HTR-8/SVneo (cell line): ENCODE data around the gene WNK1.
A peak's percentile ranks its signal among the peaks of the same experiment; 100 is the strongest.

ENCODE experiments used
- DNase-seq: peaks from one replicate; pipeline ENCODE4 v3.0.0; 2011; ENCODE audit warnings: low spot score, mixed read lengths; ENCODE audit not compliant: insufficient read length
- FAIRE-seq: peaks from 2 replicates; lab custom pipeline; 2011; peaks lifted over from hg19 to GRCh38; lab: Jason Lieb, UNC

Gene WNK1

DNA sequence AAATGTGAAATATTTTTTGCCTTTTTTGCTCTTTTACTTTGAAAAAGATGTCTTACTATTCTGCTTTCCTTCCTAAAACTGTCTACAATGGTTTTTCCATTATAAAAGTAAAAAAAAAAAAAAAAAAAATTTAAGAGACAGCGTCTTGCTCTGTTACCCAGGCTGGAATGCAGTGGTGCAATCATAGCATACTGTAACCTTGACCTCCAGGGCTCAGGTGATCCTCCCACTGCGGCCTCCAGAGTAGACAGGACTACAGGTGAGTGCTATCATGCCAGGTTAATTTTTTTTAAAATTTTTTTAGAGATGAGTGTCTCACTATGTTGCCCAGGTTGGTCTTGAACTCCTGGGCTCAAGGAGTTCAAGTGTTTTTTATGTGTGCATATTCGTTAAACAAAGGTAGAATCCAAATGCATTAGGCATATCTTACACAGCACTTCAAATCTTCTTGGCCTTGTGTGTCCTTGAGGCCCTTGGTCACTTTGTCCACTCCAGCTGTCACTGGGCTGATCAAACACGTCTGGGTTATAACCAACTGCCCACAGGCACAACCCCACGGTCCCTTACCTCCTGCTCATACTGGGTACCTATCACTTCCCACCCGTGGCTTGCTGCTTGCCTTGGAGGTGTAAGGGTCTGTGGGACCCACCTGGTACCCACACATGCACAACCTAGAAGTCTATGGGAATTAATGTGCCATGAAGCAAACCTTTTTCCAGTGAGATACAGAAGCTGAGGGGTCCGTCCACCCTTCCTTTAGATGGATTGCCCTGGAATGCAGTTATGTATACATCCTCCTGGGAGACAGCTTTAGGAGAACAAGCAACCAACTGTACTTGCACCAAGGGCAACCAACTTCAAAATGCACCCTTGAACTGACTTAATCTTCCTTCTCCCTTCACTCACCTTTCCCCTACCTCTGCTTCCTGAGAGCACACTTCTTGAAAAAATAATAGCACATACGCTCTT lies 184.3 kb downstream of the WNK1 start:
- FAIRE-seq (no peak), DNase-seq (no peak)

DNA sequence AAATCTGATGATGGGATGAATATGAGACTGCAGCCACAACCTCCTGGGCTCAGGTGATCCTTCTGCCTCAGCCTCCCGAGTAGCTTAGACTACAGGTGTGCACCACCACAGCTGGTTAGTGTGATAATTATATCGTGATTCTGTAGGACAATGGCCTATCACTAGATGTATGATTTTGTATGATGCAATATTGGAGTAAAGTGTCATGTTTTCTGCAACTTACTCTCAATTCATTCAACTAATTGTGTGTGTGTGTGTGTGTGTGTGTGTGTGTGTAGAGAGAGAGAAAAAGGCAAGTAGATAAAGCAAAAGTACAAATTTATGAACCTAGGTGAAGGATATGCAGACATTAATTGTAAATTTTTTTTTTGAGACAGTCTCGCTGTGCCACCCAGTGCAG lies 186.4 kb downstream of the WNK1 start:
- DNase-seq (no peak), FAIRE-seq (no peak)

DNA sequence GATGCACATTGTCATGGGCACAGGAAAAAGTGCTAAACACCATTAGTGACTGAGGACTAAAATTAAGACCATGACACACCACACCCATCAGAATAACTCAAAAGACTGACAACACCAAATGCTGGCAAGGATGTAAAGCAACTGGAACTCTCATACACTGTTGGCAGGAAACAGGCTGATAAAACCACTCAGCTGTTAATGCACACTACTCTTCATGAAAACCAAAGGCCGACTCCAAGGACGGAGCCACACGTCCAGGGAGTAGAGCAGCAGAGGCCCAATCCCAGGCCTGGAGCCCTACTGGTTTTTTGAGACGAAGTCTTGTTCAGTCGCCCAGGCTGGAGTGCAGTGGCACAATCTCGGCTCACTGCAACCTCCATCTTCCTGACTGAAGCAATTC lies 190.7 kb downstream of the WNK1 start:
- DNase-seq, result no peak
- no peak for FAIRE-seq

DNA sequence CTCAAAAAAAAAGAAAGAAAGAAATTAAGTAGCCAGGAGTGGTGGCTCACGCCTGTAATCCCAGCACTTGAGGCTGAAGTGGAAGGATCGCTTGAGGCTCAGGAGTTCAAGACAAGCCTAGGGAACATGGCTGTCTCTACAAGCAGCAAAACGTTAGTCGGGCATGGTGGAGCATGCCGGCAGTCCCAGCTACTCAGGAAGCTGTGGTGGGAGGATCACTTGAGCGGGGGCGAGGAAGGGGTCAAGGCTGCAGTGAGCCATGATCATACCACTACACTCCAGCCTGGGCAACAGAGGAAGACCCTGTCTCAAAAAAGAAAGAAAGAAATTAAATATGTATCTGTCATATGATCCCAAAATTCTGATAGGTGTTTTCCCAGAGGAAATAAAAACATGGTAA lies 191.8 kb downstream of the WNK1 start:
- no peak for DNase-seq
- no peak for FAIRE-seq

DNA sequence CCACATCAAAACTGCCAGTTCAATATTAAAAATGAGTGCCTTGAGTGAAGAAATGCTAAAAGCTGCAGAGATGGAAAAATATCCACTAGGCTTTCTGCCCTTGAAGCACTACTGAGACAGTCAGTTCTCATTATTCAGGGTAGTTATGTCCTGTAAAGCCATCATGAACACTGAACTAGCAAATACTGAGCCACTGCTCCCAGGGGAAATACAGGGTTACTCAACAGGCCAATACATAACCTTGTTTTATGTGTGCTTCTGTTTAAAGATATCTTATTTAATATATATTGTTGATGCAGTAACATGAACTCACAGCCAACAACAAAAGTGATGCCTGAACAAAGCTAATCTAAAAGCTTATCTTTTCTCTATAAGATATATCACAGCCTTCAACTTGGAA lies 193.8 kb downstream of the WNK1 start:
- no peak for FAIRE-seq
- no peak for DNase-seq

DNA sequence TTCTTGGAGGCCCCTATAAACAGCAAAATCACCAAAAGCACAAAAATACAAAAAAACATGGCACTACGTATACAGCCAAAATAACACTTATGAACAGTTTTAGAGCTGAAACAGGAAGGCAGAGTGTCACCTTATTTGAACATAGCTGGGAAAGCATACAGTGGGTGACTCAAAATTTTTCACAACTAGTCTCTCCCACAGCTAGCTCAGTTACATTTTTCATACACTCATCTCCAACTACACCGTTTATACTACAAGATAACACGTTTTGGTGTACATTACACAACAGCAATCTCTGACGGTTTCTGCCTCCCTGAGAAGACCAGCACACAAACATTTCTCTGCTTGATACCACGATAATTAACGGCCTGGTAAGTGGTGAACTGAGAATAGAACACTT lies 194.3 kb downstream of the WNK1 start:
- no peak for FAIRE-seq
- no peak for DNase-seq

DNA sequence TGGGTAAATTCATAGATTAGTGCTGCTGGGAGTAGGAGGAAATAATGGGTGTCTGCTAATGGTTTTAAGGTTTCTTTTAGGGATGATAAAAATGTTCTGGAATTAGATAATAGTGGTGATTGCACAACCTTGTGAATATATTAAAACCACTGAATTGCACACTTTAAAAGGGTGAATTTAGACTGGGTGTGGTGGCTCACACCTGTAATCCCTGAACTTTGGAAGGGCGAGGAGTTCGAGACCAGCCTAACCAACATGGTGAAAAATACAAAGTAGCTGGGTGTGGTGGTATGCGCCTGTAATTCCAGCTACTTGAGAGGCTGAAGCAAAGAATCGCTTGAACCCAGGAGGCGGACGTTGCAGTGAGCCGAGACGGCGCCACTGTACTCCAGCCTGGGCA lies 195.9 kb downstream of the WNK1 start:
- FAIRE-seq (no peak), DNase-seq (no peak)

DNA sequence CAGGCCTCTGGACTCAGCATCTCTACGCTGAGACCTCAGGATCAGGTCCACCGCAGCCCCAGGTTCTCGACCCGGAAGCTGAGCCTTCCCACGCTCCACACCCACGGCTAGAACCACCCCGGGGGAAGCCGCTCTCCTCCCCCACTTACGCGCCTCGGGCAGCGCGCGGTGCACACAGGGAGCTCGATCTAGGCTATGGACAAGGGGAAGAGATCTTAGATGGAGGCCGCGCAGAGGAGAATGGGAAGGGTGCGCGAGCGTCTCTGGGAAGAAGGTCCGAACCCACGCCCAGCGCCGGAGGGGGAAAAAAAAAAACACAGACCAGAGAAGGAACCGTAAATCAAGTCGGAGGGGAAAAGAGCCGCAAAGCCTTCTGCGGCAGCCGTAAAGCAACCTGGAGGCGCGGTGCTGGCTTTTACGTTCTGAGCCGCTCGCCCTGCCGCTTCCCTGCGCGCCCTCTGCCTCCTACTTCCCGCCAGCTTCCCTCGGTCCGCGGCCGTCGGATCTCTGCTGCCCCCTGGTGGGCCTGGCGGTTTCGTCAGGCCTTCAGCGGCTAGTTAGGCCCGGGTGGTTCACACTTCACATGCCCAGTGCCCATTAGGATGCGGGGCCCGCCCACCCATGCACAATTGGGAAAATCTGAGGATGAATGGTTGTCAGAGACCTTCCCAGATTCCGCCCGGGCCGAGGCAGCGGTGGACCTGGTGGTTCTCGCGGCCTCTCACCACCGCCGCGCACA lies 197.2 kb downstream of the WNK1 start, which contains the start of gene RAD52:
RAD52 (minus strand) TSS at position 242 of the 739 bp plus-strand sequence. CDS start 16,636 bp downstream, outside the sequence.
- FAIRE-seq, result peak; percentile 90
- peak; percentile 93 for DNase-seq

DNA sequence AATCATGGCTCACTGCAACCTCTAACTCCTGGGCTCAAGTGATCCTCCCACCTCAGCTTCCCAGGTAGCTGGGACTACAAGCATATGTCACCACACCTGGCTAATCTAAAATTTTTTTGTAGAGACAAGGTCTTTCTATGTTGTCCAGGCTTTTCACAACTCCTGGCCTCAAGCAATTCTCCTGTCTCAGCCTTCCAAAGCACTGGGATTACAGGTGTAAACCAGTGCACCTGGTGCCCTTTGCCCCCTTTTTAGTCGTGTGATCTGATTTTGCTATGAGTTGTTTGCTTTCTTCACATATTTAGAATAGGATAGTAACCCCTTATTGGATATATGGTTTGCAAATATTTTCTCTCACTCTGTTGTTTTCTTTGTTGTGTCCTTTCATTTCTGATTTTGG lies 198.8 kb downstream of the WNK1 start:
- no peak for DNase-seq

DNA sequence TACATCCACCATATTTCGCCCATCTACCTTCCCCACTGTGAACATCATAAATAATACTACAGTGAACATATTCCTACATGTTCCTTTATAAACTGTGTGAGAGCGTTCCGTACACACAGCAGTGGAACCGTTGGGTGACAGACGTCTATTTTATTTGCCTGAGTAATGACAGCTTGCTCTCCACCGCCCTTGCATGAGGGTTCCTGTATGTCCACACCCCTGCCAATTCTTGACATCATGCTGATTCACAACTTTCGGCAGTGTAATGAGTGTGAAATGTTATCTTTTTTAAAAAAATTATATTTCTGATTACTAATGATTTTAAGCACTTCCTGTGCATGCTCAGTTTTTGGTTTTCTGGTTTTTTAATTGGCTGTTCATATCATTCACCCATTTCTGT lies 201.4 kb downstream of the WNK1 start:
- DNase-seq, result peak; percentile 31
- FAIRE-seq, result peak; percentile 72

More for the DNA sequence above, 198.8 kb downstream of the WNK1 start:
- FAIRE-seq, result no peak

DNA sequence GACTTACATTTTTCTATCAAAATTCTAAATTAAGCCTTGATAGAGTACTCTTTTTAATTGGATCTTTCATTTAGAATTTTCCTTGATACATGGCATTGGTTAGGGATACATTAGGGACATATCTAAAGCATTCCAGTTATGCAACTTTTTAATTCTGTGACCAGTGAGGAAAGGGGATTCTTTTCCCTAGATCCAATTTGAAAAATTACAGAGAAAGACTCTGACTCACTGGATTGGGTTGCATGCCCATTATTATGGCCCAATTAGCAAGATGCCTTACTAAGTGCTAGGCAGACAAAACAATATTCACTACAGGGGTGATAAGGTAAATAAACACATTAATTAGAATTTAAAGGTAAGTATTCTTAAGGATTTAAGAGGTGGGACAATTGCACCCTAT lies 202.4 kb downstream of the WNK1 start:
- FAIRE-seq (no peak), DNase-seq (no peak)

DNA sequence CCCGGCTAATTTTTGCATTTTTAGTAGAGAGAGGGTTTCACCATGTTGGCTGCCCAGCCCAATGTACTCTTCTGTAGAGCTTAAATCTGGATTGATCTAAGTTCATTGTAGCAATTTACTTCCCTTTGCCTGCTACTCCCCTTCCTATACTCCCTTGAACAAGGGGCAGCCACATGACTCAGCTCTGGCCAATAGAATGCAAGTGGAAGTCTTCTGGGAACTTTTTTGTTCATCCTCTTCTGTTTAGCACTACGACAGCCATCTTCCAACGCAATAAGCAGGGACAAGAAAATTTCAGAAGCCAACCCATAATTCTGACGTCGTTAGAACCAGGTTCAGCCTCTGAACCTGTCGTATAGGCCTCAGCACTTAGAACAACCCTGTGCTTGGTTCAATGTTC lies 203.6 kb downstream of the WNK1 start:
- FAIRE-seq, result no peak
- no peak for DNase-seq

DNA sequence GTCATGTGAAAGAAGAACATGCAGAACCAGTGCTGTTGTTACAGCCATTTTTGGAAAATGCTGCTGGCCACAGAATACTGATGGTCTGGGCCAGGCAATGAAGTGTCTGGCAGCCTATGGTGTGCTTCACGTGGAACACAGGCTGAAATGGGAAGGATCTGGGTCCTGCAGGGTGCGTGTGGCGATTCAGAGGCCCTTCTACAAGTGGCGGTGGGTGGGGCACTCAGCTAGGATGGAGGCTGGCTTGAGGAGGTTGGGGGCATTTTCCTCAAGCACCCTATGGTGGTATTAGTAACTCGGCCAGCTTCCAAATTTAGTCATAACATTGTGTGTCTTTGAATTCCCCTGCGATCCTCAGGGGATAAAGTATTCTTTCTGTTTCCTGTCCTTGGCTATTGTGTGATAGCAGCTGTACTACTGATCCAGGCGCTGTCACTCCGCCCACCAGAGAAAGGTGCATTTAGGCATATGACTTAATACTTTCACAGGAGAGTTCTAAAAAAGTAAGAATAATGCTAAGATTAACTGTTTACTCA lies 206.3 kb downstream of the WNK1 start:
- FAIRE-seq, result no peak

More for the DNA sequence above, 206.3 kb downstream of the WNK1 start:
- no peak for DNase-seq
